CD4-positive, CD25-positive, alpha-beta regulatory T cell (primary cell): Measurements from ENCODE around the gene PIK3R5. TPM values are rescaled to one million over a fixed set of nuclear protein-coding genes. Genes with fewer than 3 reads are reported as not detected.

Experiments
- ATAC-seq, 2 donors: fragments of 150-1000 bp; cut with Tn5 transposase; one replicate each; pipeline ENCODE4 v1.10.0; 2021; ENCODE audit warnings: low read depth in 2 of 2, moderate number of reproducible peaks in 2 of 2, moderate library complexity in 1 of 2
- DNase-seq, 3 donors: peaks; one replicate each; pipeline versions ENCODE4 v3.0.0 to v3.0.0-alpha.2; 2012 to 2022; ENCODE audit warnings: mixed read lengths in 1 of 3
- H3K27ac ChIP-seq: one replicate; pipeline ENCODE4 v1.7.0; 2013; ENCODE audit warnings: mild to moderate bottlenecking, low read length; ENCODE audit not compliant: insufficient read depth, poor library complexity, severe bottlenecking
- H3K27me3 ChIP-seq: one replicate; pipeline ENCODE4 v1.7.0; 2013; ENCODE audit warnings: low read length; ENCODE audit not compliant: control insufficient read depth, insufficient read depth
- H3K36me3 ChIP-seq: one replicate; pipeline ENCODE4 v1.7.0; 2013; ENCODE audit warnings: mild to moderate bottlenecking, low read length, moderate library complexity; ENCODE audit not compliant: control insufficient read depth, insufficient read depth
- H3K4me1 ChIP-seq: 2 replicates; pipeline ENCODE4 v1.7.0; 2013; ENCODE audit warnings: mild to moderate bottlenecking, low read length; ENCODE audit not compliant: insufficient read depth, control insufficient read depth, poor library complexity, severe bottlenecking
- H3K4me3 ChIP-seq: one replicate; pipeline ENCODE4 v1.7.0; 2013; ENCODE audit warnings: low read depth, mild to moderate bottlenecking, low read length, moderate library complexity
- H3K9me3 ChIP-seq, 2 experiments: 1 replicate in 1 of 2; 2 replicates in 1 of 2; pipeline ENCODE4 v1.7.0; 2013; ENCODE audit warnings: low read length in 2 of 2, mild to moderate bottlenecking in 1 of 2, moderate library complexity in 1 of 2; ENCODE audit not compliant: control insufficient read depth in 2 of 2
- H3K27ac Mint-ChIP-seq, 3 donors: one replicate each; pipeline ENCODE4 v1.8.0; 2020 to 2022; ENCODE audit warnings: mild to moderate bottlenecking in 3 of 3, mixed read lengths in 3 of 3, moderate library complexity in 2 of 3
- H3K27me3 Mint-ChIP-seq: one replicate; pipeline ENCODE4 v1.8.0; 2022; ENCODE audit warnings: mild to moderate bottlenecking, mixed read lengths
- H3K36me3 Mint-ChIP-seq: one replicate; pipeline ENCODE4 v1.8.0; 2020; ENCODE audit warnings: mixed read lengths
- H3K4me1 Mint-ChIP-seq, 4 donors: one replicate each; pipeline ENCODE4 v1.8.0; 2020 to 2022; ENCODE audit warnings: mixed read lengths in 4 of 4, mild to moderate bottlenecking in 1 of 4
- H3K4me3 Mint-ChIP-seq, 4 donors: one replicate each; pipeline ENCODE4 v1.8.0; 2020 to 2022; ENCODE audit warnings: mild to moderate bottlenecking in 4 of 4, mixed read lengths in 4 of 4, moderate library complexity in 3 of 4
- H3K9me3 Mint-ChIP-seq, 7 donors: one replicate each; pipeline ENCODE4 v1.8.0; 2020 to 2022; ENCODE audit warnings: mixed read lengths in 7 of 7, mild to moderate bottlenecking in 3 of 7, moderate library complexity in 2 of 7
- polyA plus RNA-seq, 4 donors: library from polyadenylated mRNA; unstranded; fragments of 300-500 nt; fragmentation: Illumina TruSeq; gene quantifications; one replicate each; pipeline ENCODE4 v1.2.3, GENCODE V29; 2021
- total RNA-seq: library from RNA; stranded (reverse); gene quantifications from one replicate; pipeline ENCODE4 v1.2.3, GENCODE V29; 2022

The PIK3R5 gene
- total and polyA plus RNA-seq, 5 donors from 2014 or later: 34.8 to 275 (median 37.5) TPM

DNA sequence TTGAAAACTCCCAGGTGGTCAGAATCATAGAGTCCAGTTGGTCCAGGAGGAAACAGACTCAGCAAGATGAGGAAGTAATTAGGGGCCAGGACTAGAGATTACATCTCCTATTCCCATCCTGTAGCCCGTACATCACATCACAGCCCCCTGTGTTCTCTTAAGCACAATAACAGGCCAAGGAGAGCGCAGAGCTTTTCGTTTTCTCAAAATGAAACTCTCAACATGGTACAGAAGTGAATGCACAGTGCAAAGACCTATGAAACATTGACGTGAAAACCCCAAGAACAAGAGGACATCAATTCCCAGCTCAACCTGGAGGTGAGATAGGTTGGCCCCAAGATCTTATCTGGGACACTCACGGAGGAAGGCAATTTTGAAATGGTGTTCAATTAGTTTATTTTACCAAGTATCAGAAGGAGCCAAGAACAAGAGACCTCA, 9.0 kb downstream of the PIK3R5 start:
- H3K36me3 Mint-ChIP-seq: peaks cover 59% of the 10 kb centered on the region
- peak in 1 of 3 donors; percentile 59 for DNase-seq

DNA sequence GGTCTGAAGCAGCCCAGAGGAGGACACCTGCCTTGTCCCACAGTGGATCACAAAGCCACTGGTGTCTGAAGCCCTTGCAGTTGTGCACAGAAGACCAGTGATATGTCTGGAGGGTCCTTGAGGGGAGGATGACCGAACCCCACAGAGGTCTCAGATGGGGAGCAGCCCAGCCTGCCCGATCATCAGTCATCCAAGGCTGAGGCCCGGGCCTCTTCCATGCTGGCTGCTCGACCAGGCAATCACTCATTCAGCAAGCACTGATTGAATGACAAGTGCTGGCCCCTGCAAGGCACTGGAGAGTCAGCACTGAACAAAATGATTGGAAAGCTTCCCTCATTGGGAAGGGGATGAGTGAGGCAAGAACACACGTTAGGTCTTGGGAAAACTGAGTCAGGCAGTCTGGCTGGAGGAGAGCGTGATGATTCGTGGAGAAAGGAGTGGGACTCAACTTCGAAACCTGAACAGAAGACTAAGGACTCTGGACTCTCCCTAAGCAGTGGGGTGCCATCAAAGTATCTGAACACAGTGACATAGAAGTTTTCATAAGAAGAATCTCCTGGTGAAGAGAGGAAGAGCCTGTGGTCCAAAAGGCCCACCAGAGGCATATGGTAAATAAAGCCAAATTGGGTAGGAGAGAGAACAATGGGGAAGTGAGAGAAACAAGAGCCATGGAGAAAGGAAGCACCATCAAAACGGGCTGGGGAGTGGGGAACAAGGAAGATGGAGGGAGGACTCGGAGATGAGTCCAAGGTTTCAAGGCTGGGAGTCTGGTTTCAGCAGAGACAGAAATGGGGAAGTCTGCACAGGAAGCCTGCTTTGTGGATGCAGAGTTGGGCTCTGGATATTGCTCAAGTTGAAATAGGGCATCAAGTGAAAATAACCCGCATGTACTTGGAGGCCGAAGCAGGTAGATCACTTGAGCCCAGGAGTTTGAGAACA, 10.2 kb downstream of the PIK3R5 start:
- Mint-ChIP-seq H3K27me3 (peaks cover 5% of the 10 kb centered on the region), H3K36me3 (peaks cover 62% of the 10 kb centered on the region), H3K9me3 (peaks cover 2 to 16% (median 4%) of the 10 kb centered on the region in 7 donors), H3K4me1 (peaks cover 57 to 99% (median 87%) of the 10 kb centered on the region in 4 donors), H3K4me3 (peak overlapping the region; percentile 88 to 96 (median 90)), H3K27ac (peak overlapping the region; percentile 75 to 99 (median 97))
- ATAC-seq (no peak), DNase-seq (no peak)
- Histone ChIP-seq H3K27me3 (no peaks in the 10 kb centered on the region), H3K9me3 (peaks cover 0 to 4% of the 10 kb centered on the region in 2 experiments), H3K4me1 (peaks cover 86% of the 10 kb centered on the region), H3K4me3 (peak overlapping the region; percentile 61), H3K36me3 (peaks cover 40% of the 10 kb centered on the region), H3K27ac (peak overlapping the region; percentile 86)

More for the DNA sequence above, 9.0 kb downstream of the PIK3R5 start:
- ATAC-seq: no peak
- peaks cover 5% of the 10 kb centered on the region for H3K27me3 Mint-ChIP-seq
- H3K9me3 Mint-ChIP-seq: peaks cover 0 to 4% (median 2%) of the 10 kb centered on the region in 7 donors
- Histone ChIP-seq H3K27ac (peak overlapping the region; percentile 86), H3K4me1 (peaks cover 93% of the 10 kb centered on the region), H3K9me3 (no peaks in the 10 kb centered on the region), H3K27me3 (no peaks in the 10 kb centered on the region), H3K4me3 (peak overlapping the region; percentile 61), H3K36me3 (peaks cover 47% of the 10 kb centered on the region)
- H3K27ac Mint-ChIP-seq: peak overlapping the region; percentile 75 to 99 (median 97)
- H3K4me3 Mint-ChIP-seq: peak overlapping the region; percentile 73 to 89 (median 84)
- H3K4me1 Mint-ChIP-seq: peaks cover 58 to 99% (median 84%) of the 10 kb centered on the region in 4 donors

DNA sequence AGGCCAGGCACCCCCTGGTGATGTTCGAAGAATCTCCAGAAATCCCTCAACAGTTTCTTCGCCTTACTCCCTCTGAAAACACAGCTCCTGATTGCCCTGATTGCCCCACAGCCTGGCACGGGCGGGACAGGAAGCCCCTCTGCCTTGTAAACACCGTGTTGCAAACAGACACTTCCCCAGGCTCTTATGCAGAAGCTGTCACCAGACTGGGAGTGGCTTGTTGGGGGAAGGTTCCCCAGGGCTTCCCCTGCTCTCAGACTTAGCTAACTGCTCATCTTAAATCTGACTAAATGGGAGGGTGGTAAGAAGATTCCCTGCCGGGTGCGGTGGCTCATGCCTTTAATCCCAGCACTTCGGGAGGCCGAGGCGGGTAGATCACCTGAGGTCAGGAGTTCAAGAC, 11.2 kb downstream of the PIK3R5 start:
- H3K9me3 Mint-ChIP-seq: peaks cover 2 to 16% (median 6%) of the 10 kb centered on the region in 7 donors
- H3K27me3 Mint-ChIP-seq: peaks cover 5% of the 10 kb centered on the region
- DNase-seq (peak; percentile 72 to 93 (median 83)), ATAC-seq (peak; percentile 97)
- Histone ChIP-seq H3K9me3 (peaks cover 3 to 8% of the 10 kb centered on the region in 2 experiments), H3K36me3 (peaks cover 30% of the 10 kb centered on the region), H3K4me3 (peak overlapping the region; percentile 72), H3K27me3 (no peaks in the 10 kb centered on the region), H3K27ac (peak overlapping the region; percentile 86), H3K4me1 (peaks cover 81% of the 10 kb centered on the region)
- peaks cover 55 to 97% (median 85%) of the 10 kb centered on the region in 4 donors for H3K4me1 Mint-ChIP-seq
- peak overlapping the region; percentile 97 to 99 (median 97) for H3K27ac Mint-ChIP-seq
- peaks cover 56% of the 10 kb centered on the region for H3K36me3 Mint-ChIP-seq
- H3K4me3 Mint-ChIP-seq: peak overlapping the region; percentile 85 to 96 (median 90)

- Mint-ChIP-seq H3K4me1 (peaks cover 54 to 97% (median 86%) of the 10 kb centered on the region in 4 donors), H3K27me3 (peaks cover 5% of the 10 kb centered on the region), H3K27ac (peak overlapping the region; percentile 97 to 99 (median 97)), H3K36me3 (peaks cover 53% of the 10 kb centered on the region), H3K9me3 (peaks cover 3 to 16% (median 8%) of the 10 kb centered on the region in 7 donors), H3K4me3 (peak overlapping the region; percentile 70 to 90 (median 87))
- H3K27ac ChIP-seq: peak overlapping the region; percentile 86
- peaks cover 25% of the 10 kb centered on the region for H3K36me3 ChIP-seq
- H3K4me1 ChIP-seq: peaks cover 82% of the 10 kb centered on the region
- peak overlapping the region; percentile 72 for H3K4me3 ChIP-seq
- no peaks in the 10 kb centered on the region for H3K27me3 ChIP-seq
- ATAC-seq (peak; percentile 19 to 45), DNase-seq (peak in 2 of 3 donors; percentile 65 to 86)
- H3K9me3 ChIP-seq: peaks cover 3 to 8% of the 10 kb centered on the region in 2 experiments
These were observed 12.2 kb downstream of the PIK3R5 start for GRCh38 chr17:8953156-8953885.

DNA sequence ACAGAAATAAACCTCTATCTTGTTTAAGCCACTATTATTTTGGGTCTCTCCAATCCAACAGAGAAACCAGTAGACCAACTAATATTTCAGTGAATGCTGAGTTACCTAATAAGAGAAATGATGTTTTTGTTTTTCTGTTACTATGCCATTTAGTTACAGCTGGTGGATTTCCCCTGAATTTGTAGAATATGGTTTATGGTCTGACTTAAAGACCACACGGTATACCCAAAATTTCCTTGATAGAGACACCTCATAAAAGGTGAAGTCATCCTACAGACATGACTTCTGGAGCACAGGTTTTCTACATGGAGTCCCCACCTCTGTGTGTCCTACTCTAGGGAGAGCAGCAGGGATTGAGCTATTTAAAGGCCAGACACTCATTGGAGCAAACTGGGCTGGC, 13.3 kb downstream of the PIK3R5 start:
- H3K4me1 Mint-ChIP-seq: peaks cover 54 to 95% (median 85%) of the 10 kb centered on the region in 4 donors
- Histone ChIP-seq H3K9me3 (peaks cover 3 to 8% of the 10 kb centered on the region in 2 experiments), H3K27me3 (no peaks in the 10 kb centered on the region), H3K4me1 (peaks cover 79% of the 10 kb centered on the region), H3K36me3 (peaks cover 22% of the 10 kb centered on the region), H3K27ac (peak overlapping the region; percentile 86), H3K4me3 (peak overlapping the region; percentile 72)
- peak overlapping the region; percentile 68 to 97 (median 97) for H3K27ac Mint-ChIP-seq
- peaks cover 54% of the 10 kb centered on the region for H3K36me3 Mint-ChIP-seq
- peaks cover 5% of the 10 kb centered on the region for H3K27me3 Mint-ChIP-seq
- H3K9me3 Mint-ChIP-seq: peaks cover 3 to 16% (median 8%) of the 10 kb centered on the region in 7 donors
- no peak for ATAC-seq
- H3K4me3 Mint-ChIP-seq: peak overlapping the region; percentile 63 to 89 (median 86)
- no peak for DNase-seq

DNA sequence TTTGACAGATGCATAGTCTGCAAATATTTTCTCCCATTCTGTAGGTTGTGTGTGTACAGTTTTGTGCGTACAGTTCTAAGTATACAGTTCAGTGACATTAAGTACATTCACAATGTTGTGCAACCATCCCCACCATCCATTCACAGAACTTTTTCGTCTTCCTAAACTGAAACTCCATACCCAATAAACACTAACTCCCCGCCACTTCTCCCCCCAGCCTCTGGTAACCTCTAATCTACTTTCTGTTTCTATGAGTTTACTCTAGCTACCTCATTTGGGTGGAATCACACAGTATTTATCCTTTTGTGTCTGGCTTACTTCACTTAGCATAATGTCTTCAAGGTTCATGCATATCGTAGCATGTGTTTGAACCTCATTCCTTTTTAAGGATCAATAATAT, 14.3 kb downstream of the PIK3R5 start:
- Mint-ChIP-seq H3K9me3 (peaks cover 3 to 16% (median 8%) of the 10 kb centered on the region in 7 donors), H3K27ac (peak overlapping the region; percentile 70 to 97 (median 91)), H3K4me1 (peaks cover 54 to 95% (median 83%) of the 10 kb centered on the region in 4 donors), H3K36me3 (peaks cover 54% of the 10 kb centered on the region), H3K4me3 (peak overlapping the region in 3 of 4 donors; percentile 44 to 85 (median 46)), H3K27me3 (peaks cover 5% of the 10 kb centered on the region)
- peaks cover 3 to 8% of the 10 kb centered on the region in 2 experiments for H3K9me3 ChIP-seq
- no peaks in the 10 kb centered on the region for H3K27me3 ChIP-seq
- peak overlapping the region; percentile 86 for H3K27ac ChIP-seq
- H3K36me3 ChIP-seq: peaks cover 20% of the 10 kb centered on the region
- H3K4me3 ChIP-seq: peak overlapping the region; percentile 72
- H3K4me1 ChIP-seq: peaks cover 79% of the 10 kb centered on the region
- ATAC-seq: no peak
- DNase-seq: no peak

GRCh38 chr17:8949061-8949661, 16.3 kb downstream of the PIK3R5 start:
- peak in 1 of 3 donors; percentile 63 for DNase-seq
- peak overlapping the region; percentile 67 for H3K4me3 ChIP-seq
- H3K4me1 Mint-ChIP-seq: peaks cover 45 to 95% (median 82%) of the 10 kb centered on the region in 4 donors
- peak overlapping the region; percentile 78 to 94 (median 80) for H3K27ac Mint-ChIP-seq
- H3K36me3 Mint-ChIP-seq: peaks cover 62% of the 10 kb centered on the region
- peak overlapping the region; percentile 78 for H3K27ac ChIP-seq
- H3K4me3 Mint-ChIP-seq: peak overlapping the region; percentile 29 to 79 (median 76)
- peaks cover 3 to 18% (median 8%) of the 10 kb centered on the region in 7 donors for H3K9me3 Mint-ChIP-seq
- H3K4me1 ChIP-seq: peaks cover 76% of the 10 kb centered on the region
- no peaks in the 10 kb centered on the region for H3K27me3 ChIP-seq
- H3K9me3 ChIP-seq: peaks cover 3 to 8% of the 10 kb centered on the region in 2 experiments
- peaks cover 39% of the 10 kb centered on the region for H3K36me3 ChIP-seq
- ATAC-seq: peak in 1 of 2 donors; percentile 28
- H3K27me3 Mint-ChIP-seq: peaks cover 2% of the 10 kb centered on the region
